NCI-H345 treated with DMSO at 0.1 percent for 48 hours (cell line): ENCODE data around the gene SFMBT2.

Experiments used
- DNase-seq: peaks from one replicate; lab custom pipeline; 2025; ENCODE audit not compliant: unreplicated experiment; lab: John Stamatoyannopoulos, UW

The SFMBT2 gene

DNA sequence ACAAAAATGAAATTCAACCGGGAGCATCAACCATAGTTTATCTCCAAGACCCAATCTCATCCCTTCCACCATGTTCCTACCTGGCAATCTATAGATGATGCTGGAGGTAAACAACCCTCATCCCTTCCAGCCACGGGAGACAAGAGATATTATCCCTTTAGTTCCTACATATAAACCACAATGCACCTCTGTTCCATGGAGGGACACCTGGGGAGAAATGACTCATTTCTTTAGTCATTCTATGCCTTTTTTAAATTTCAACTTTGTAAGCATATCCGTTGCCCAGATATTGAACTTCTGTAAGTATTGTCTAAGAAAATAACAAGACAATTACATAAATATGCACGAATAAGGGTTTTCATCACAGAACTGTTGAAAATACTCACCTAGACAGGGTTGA is 15.5 kb upstream of the SFMBT2 start:
- DNase-seq, result no peak

DNA sequence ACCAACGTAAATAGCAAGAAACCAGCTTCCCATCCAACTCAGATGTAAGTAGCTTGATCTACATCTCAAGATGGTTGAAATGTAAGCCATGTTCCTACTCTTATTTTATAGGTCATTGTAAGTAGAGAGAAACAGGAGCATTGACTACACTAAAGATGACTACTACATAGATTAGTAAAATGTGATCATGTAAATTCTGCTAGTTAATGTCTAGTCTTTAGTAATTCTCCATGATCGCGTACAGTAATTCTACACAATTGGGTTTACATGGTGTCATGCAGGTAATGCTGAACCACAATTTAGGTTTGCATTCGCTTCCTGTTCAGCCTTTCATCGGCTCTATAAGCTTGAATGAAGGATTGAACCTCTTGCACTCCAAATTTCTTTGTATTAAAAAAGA is 14.9 kb upstream of the SFMBT2 start:
- DNase-seq, result no peak

DNA sequence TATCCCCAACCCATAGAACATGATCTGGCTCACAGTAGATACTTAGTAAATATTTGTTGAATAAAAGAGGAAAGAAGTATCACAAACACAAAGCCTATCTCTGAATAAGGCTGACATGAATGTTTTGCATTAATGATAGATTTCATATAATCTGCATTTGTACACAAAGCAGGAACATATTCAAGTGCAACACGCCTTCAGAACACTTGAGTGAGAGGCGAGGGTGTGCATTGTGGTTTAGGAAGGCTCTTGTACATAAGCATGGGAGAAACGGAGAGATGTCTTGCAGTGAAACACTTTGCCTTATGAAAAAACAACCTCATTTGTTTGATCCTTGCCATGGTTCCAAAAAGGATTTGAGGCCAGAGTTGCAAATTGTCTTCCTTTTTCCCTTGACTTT is 14.1 kb upstream of the SFMBT2 start:
- no peak for DNase-seq

- no peak for DNase-seq
Measured at GRCh38 chr10:7424315-7424714, 13.5 kb upstream of the SFMBT2 start.

DNA sequence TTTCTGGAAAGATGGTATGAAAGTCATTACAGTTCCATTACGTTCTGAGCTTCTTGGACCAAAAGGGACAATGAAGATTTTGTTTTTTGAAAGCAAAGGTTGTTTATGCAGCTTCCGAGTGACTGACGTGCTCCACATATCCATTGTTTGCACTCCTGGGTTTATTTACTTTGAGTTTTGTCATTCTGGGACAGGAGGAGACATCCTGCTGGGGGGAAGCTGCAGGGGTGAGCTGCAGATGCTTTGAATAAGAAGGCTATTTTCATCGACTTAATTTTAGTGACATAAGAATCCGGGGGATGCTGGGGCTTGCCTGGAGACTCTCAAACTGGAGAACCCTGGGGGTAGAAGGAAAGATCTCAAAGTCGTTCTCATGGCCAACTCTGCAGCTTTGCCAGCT is 12.7 kb upstream of the SFMBT2 start:
- no peak for DNase-seq

GRCh38 chr10:7421526-7421925 is 10.7 kb upstream of the SFMBT2 start:
- no peak for DNase-seq

DNA sequence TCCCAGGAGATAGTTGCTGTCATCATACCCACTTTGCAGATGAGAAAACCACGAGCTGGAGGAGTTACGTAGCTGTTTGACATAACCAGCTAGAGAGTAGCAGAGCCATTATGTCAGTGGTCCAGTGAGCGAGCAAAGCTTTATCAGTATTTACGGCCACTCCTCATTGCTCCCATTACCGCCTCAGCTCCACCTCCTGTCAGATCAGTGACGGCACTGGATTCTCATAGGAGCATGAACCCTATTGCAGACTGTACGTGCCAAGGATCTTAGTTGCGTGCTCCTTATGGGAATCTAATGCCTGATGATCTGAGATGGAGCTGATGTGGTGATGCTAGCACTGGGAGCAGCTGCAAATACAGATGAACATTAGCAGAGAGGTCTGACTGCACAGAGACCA is 9.2 kb upstream of the SFMBT2 start:
- no peak for DNase-seq

DNA sequence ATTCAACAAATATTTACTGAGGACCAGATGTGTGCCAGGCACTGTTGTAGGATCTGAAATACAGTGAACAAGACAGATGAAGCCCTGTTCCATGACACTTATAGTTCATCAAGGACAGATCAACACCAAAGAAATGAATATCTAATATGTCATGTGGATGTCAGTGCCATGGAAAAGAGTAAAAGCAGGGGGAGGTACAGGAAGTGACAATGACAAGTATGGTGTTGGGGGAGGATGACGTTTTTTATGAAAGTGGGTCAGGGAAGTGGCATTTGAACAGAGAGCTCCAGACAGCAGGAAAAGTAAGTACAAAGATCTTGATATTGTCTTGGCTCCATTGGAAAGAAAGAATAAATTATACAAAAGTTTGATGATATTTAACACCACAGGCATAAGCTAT is 7.0 kb upstream of the SFMBT2 start:
- DNase-seq, result no peak

GRCh38 chr10:7417103-7417623 is 6.3 kb upstream of the SFMBT2 start:
- DNase-seq, result no peak

GRCh38 chr10:7414766-7415165 is 3.9 kb upstream of the SFMBT2 start:
- no peak for DNase-seq

GRCh38 chr10:7412928-7413282 is 2.1 kb upstream of the SFMBT2 start:
- DNase-seq, result no peak

DNA sequence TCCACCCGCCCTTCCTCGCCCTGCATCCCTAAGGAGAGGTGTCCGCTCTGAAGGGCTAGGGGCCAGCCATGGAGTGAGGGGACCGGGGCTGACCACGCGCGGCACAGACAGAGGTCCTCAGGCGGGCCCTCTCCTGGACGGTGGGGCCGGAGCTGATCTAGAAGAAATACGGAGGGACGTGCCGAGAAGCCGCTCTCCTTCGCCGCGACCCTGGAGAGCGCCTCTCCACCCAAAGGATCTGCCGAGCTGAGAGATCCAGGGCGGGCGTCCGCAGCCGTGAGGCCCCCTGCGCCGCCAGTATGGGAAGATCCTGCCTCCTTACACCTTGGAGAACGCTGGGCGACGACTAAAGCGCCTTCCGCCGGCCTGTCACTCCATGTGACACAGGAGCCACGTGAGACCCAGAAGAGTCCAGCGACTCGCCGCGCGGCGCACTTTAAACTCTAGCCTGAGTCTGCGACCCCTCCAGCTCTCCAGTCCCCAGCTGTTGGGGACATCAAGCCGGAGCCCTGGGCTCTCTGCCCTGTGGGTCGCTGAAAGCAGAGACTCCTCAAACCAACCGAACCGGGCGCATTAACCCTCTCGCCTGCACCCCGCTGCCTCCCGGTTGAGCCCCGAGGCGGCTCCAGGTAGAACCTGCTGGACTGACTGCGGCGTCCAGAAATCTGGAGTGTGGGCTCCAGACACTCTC is 1.5 kb upstream of the SFMBT2 start:
- no peak for DNase-seq

DNA sequence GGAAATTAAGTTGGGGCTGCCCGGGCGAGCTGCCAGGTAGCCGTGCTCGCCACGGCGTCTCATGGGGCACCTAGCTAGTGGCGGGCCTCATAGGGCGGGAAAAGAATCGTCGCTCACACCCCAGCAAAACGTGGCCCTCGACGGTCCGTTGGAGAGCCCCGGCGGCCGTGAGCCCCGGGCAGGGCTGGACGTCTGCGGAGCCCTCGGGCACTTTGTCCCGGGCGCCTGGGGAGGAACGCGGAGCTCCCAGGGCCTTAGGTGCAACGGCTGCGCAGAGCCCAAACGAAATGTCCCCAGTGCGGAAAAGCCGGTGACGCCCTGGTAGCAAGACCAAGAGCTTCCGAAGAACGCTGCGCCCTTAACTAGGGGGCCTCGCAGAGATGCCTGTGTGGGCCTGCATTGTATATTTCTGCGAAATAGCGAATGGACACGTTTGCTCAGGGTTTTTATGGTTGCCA is 866 bp upstream of the SFMBT2 start:
- DNase-seq, result no peak

DNA sequence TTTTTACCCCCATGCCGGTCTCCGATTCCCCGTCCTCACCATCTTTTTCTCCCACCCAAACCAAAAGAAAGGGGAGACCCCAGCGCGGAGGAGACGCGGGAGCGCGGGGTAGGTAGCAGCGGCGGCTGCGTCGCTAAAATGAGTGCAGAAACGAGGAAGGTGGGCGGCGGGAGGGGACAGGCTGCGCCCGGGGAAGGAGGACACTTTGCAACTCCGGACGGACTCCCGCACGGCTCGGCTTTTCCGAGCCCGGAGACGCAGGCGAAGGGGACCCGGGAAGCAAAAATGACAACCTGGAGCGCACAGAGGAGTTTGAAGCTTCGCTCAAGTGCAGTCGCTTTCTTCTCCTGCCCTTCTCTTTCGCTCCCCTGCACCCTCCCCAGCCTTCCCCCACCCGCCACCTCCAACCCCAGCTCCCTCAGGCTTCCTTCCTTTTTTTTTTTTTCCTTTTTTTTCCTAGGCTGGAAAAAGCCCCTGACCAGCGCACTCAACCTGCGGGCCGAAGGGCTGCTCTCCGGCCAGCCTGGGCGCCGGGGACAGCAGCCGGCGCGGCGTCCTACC is 453 bp downstream of the SFMBT2 start:
- DNase-seq, result no peak

DNA sequence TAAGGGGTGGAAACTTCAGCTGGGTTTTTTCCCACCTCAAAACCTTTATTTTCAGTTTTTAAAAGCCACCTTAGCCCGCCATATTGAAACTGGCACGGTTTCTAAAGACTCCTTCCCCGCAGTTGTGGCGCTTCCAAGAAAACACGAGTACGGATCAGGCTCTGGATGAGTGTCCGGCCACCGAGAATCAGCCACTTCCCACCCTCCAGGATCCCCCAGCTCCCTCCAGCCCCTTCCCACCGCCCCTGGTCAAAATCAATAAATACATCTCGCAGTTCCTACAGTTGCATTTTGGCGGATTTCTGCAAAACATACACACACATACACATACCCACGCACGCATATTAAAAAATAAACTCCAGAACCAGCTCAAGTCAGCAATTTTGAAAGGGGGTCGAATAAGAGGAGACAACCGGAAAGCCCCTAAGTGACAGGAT is 1.1 kb downstream of the SFMBT2 start:
- no peak for DNase-seq

DNA sequence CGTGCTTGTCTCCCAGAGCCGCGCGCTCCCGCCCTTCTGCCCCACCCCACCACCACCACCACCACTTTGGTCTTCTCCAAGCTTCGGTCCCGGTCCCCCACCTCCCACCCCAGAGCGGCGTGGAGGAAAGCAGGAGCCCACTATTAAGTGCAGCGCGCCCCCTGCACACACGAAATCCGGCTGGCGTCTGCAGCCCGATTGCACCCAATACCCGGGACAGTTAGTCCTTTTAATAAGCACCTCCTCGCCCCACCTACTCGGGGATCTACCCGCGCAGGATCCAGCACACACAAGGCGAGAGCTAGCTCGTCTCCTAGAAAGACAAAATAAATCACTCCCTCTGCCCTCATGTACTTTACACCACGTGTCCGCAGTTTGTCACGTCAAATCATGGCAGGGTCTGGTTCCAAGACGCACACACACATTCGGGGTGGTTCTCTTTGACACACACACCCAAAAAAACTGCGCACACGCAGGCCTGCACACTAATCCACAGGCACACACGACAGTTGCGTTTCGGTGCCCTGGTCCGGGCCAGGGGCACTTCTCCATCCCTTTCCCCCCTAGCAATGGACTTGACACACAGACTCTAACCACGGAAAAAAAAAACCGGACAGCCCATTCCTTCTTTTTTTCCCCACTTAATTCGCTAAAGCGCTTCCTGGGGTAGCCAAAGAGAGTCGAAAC is 1.6 kb downstream of the SFMBT2 start:
- DNase-seq, result no peak

DNA sequence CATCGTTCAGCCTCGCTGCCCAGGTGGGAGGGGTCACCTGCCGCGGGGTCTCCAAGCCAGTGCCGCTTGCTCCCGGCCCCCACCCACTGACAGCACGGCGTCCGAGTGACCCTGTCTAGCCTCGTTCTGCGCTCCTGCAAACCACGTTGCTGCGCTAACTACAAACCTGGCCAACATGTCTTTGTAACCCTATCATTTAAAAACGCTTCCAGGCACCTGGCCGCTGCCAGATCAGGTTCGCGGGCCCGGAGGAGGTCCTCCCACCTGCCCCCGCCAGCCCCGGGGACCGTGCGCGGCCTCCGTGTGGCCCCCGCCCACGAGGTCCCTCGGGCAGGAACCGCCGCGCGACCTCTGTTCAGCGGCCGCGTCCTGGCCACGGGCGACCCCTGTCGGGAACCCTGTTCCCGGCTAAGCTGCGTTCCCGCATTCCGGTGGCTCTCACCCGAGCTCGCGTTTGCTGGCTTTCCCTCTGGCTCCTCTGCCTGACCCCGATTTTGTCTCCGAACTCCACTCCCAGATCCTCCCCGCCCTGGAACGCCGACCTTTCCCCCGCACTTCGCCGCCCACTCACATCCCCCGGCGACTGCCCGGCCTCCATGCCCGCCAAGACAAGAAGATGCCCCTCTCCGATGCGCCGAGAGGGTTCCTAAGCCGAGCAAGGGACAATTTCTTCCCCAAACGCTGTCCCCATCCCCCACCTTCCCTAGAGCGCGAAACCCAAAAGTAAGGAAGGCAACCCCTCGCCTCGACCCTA is 2.4 kb downstream of the SFMBT2 start:
- no peak for DNase-seq

DNA sequence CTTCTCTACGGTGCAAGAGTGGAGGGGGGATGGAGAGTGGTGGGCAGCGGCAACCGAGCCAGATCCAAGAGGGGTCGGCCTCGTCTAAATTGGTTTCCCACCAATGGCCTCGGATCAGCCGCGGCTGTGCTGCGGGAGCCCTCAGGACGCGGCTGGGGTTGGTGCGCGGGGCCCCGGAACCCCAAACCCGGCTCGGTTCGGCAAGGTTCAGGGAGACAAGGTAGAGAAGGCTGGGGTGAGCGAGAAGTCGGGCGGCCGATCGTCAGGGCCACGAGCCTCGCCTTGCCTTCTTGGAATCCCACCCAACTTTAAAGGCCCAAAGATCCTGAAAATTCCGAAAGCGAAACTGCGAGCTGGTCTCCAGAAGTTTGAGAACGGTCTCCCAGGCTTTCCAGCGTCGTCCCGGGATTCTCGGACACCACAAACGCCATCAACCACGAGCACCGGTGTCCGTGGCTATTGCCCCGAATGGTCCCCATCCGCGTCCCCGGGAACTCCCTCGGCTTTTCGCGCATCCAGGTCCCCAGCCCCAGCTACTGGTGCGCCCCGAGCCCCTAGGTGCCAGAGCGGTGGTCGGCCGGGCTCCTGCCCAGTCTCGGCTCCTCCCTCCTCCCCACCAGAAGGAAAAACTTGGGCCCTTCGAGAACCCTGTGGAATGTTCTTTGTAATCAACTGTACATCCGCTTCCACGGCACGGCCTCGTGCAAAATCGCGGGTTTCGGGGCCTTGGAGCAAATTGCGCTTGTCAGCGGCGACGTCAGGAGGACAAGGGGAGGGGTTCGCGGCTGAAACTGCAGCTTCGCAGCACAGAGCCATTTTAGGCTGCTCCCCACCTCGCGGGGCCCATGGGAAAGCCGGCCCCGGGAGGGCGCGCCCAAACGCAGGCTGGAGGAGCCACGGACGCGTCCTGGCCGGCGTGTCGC is 3.2 kb downstream of the SFMBT2 start:
- no peak for DNase-seq

- no peak for DNase-seq
Measured at GRCh38 chr10:7406712-7407333, 4.0 kb downstream of the SFMBT2 start.

GRCh38 chr10:7405637-7406036 is 5.2 kb downstream of the SFMBT2 start:
- no peak for DNase-seq
